HepG2 (cell line): ENCODE results near the gene GNG12. TPM values are rescaled to one million over a fixed set of nuclear protein-coding genes. Genes with fewer than 3 reads are reported as not detected.

Experiments used
- ARID4A ChIP-seq: sonication (generic); formaldehyde crosslinking; IDR thresholded peaks from 2 replicates; pipeline ENCODE4 v1.5.0; 2020; ENCODE audit warnings: mild to moderate bottlenecking, missing genetic modification reagents, borderline replicate concordance
- BRCA1 ChIP-seq: sonication (generic); formaldehyde crosslinking; IDR thresholded peaks from 2 replicates; pipeline ENCODE4 v1.4.0; 2020; ENCODE audit warnings: missing genetic modification reagents
- BRD4 ChIP-seq: sonication (generic); formaldehyde crosslinking; IDR thresholded peaks from 2 replicates; pipeline ENCODE4 v1.4.0; 2020; ENCODE audit warnings: missing genetic modification reagents
- PRDM10 ChIP-seq: sonication (generic); formaldehyde crosslinking; IDR thresholded peaks from 2 replicates; pipeline ENCODE4 v1.4.0; 2020; ENCODE audit warnings: low read depth, missing genetic modification reagents
- SMARCC2 ChIP-seq: fragments of 450-650 bp; IDR thresholded peaks from 2 replicates; pipeline ENCODE4 v1.6.1; 2017; ENCODE audit warnings: antibody characterized with exemption, mild to moderate bottlenecking
- YEATS4 ChIP-seq: sonication (generic); formaldehyde crosslinking; IDR thresholded peaks from 2 replicates; pipeline ENCODE4 v1.4.0; 2020; ENCODE audit warnings: missing genetic modification reagents, borderline replicate concordance
- ZBTB7B ChIP-seq: sonication (generic); formaldehyde crosslinking; IDR thresholded peaks from 2 replicates; pipeline ENCODE4 v1.4.0; 2020; ENCODE audit warnings: missing genetic modification reagents
- ZEB1 ChIP-seq: IDR thresholded peaks from 2 replicates; pipeline ENCODE4 v1.6.1; 2012; ENCODE audit warnings: mild to moderate bottlenecking, low read depth, inconsistent platforms; ENCODE audit not compliant: insufficient replicate concordance
- ZKSCAN5 ChIP-seq: sonication (generic); formaldehyde crosslinking; IDR thresholded peaks from 2 replicates; pipeline ENCODE4 v1.5.1; 2020; ENCODE audit warnings: mild to moderate bottlenecking, missing genetic modification reagents
- ZNF225 ChIP-seq: sonication (generic); formaldehyde crosslinking; IDR thresholded peaks from 2 replicates; pipeline ENCODE4 v1.4.0; 2020; ENCODE audit warnings: mild to moderate bottlenecking, missing genetic modification reagents
- ZNF546 ChIP-seq: sonication (generic); formaldehyde crosslinking; conservative IDR thresholded peaks from 2 replicates; pipeline ENCODE4 v1.8.1; 2023; ENCODE audit warnings: mild to moderate bottlenecking, missing genetic modification reagents
- ZNF558 ChIP-seq: sonication (generic); formaldehyde crosslinking; IDR thresholded peaks from 2 replicates; pipeline ENCODE4 v1.9.0; 2022; ENCODE audit warnings: mild to moderate bottlenecking, missing genetic modification reagents, borderline replicate concordance
- ZNF710 ChIP-seq: sonication (generic); formaldehyde crosslinking; IDR thresholded peaks from 2 replicates; pipeline ENCODE4 v1.5.0; 2020; ENCODE audit warnings: mild to moderate bottlenecking, missing genetic modification reagents, borderline replicate concordance
- polyA plus RNA-seq, 8 experiments: library from polyadenylated mRNA; depleted of rRNA in 3 of 8; stranded (reverse) in 7 of 8; unstranded in 1 of 8; fragments of >200 nt; fragmentation: Illumina TruSeq in 4 of 8; extraction: Trizol in 4 of 8; gene quantifications; 2 replicates each; pipeline versions ENCODE4 v1.2.1 to v1.2.3, GENCODE V29; 2011 to 2016; ENCODE audit warnings: low read depth in 4 of 8, missing spikeins in 1 of 8, mixed read lengths in 1 of 8; ENCODE audit not compliant: insufficient read depth in 1 of 8
- total RNA-seq, 5 experiments: library from RNA; depleted of rRNA; stranded (reverse); fragments of >200 nt; fragmentation: Illumina TruSeq; extraction: Trizol; gene quantifications; 2 replicates each; pipeline ENCODE4 v1.2.3, GENCODE V29; 2016; ENCODE audit warnings: low read depth in 1 of 5

GNG12 gene
- total and polyA plus RNA-seq, 2 of the 13 experiments (the other 11 are each of a cell fraction or from before 2014, with no cell fraction given), result 0.11 TPM

GRCh38 chr1:67684526-67685066, 148.7 kb downstream of the GNG12 start (continued):
- TF ChIP-seq PRDM10 (0 out of 2 replicates have a peak, but pooled peaks have one; percentile 34), ZKSCAN5 (CRISPR knock-in tag) (no peak), YEATS4 (CRISPR knock-in tag) (peak; percentile 2; the same call in 1 of the 2 replicates), ARID4A (CRISPR knock-in tag) (no peak), ZNF710 (CRISPR knock-in tag) (no peak), ZNF225 (no peak), ZEB1 (no peak), ZBTB7B (CRISPR knock-in tag) (peak; percentile 46; the same call in 1 of the 2 replicates), BRD4 (CRISPR knock-in tag) (no peak), BRCA1 (CRISPR knock-in tag) (0 out of 2 replicates have a peak, but pooled peaks have one; percentile 2), ZNF558 (CRISPR knock-in tag) (peak; percentile 91; the same call in 1 of the 2 replicates), ZNF546 (no peak; the same call in 1 of the 2 replicates), SMARCC2 (no peak)
